ENCODE measurements around the gene VEGFB. TPM values are rescaled to one million over a fixed set of nuclear protein-coding genes. Genes with fewer than 3 reads are reported as not detected.
"Not testable (repeated sequence)": the region's sequence is repeated elsewhere in the genome, so short reads cannot be mapped to it uniquely, and the experiment has no call there.

VEGFB gene
- total RNA-seq, 1 donor from 2014 or later = 20.4 TPM

DNA sequence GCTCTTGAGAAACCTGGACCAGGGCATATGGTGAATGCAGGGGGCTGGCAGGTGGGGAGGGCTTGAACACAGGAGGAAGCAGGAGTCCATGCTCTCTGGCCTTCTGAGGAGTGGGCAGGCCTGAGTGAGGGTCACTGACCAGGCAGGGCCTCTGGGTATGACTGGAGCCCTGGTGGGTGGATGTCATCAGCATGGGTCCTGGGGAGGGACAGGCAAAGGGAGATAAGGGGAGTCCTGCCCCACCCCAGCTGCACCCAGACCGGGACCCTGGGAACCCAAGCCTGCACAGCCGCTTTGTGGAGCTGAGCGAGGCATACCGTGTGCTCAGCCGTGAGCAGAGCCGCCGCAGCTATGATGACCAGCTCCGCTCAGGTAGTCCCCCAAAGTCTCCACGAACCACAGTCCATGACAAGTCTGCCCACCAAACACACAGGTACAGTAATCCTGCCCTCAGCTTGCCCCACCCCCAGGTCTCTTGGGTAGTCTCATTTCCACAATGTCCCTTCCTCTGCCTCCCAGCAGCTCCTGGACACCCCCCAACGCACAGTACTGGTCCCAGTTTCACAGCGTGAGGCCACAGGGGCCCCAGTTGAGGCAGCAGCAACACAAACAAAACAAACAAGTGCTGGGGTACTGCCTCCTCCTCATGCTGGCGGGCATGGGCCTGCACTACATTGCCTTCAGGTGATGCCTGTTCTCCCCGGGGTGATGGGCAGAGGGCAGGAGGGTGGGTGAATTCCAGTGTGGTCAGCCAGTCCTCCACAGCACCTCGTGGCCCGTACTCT, 2.0 kb upstream of the VEGFB start:
- DNase-seq = no peak

GRCh38 chr11:64232967-64233315, 1.4 kb upstream of the VEGFB start:
- DNase-seq = no peak

DNA sequence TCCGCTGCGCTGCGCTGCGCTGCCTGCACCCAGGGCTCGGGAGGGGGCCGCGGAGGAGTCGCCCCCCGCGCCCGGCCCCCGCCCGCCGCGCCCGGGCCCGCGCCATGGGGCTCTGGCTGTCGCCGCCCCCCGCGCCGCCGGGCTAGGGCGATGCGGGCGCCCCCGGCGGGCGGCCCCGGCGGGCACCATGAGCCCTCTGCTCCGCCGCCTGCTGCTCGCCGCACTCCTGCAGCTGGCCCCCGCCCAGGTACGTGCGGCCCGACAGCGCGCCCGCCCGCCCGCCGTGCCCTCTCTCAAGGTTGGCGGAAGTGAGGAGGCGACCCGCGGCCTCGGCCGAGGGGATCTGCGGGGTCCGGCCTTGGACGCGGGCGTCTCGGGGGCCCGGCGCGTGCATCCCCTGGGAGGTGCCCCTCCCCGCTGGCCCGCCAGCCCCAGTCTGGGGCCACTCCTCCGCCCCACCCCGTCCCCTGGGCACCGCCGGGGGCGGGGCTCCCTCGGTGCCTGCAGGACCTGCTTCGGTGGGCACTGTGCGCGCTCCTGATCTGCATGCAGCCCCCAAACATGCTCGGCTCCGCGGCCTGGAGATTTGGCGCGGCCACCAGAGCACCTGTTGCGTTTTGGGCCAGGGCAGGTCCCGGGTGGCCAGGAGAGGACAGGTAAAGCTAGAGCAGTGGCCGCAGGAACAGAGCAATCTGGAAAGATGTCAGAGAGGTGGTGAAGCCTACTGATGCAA, 429 bp downstream of the VEGFB start:
- peak; percentile 34 for DNase-seq

GRCh38 chr11:64235437-64236161, 1.2 kb downstream of the VEGFB start:
- no peak for DNase-seq

GRCh38 chr11:64237484-64237951, 3.1 kb downstream of the VEGFB start:
- DNase-seq = no peak

GRCh38 chr11:64238076-64238475, 3.7 kb downstream of the VEGFB start:
- no peak for DNase-seq

DNA sequence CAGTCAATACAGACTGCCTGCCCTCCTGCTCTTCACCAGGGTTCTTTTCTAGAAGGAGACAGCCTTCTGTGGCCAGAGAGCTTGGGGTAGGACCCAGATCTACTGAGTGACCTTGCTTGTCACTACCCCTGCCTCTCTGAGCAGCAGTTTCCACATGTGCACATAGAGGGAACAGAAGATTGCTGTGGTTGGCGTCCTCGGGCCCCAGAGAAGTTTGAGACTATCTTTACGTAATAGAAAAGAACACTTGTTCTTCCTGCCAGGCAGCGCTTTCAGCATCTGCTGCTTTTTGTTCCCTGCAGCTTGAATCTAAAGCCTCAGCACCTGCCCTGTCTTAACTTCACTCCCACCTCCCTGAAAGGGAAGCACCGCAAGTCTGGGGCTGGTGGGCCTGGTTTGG, 4.6 kb downstream of the VEGFB start:
- DNase-seq = no peak

DNA sequence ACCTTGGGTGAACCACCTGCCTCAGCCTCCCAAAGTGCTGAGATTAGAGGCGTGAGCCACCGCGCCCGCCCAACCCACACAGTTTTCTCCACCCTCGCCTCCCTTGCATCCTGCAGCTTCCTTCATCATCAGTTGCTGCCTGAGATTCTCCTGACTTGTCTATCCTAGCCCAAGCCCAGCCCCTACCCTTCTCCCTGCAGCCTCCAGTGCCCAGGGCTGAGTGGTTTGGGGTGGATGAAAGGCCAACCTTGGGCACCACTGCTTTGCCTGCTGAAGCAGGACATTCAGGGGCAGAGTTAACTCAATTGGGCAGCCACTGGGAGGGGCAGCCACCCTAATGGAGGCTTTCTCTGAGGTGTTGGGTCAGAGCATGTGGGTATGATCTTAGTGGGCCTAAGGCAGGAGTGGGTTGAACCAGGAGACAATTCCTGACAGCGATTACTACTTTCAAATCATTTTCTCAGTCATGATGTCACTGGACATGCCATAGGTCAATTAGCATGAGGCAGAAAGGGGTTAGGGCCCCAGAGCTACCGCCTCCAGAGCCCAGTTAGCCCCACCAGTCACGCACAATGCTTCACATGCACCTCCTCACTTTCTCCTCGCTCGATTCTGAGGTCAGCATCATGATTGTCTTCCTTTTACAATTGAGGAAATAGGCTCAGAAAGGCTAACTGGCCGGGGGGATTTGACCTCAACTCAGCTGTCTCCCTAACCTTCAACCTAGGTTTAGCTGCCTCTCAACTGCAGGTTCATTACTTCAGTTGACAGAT, 5.5 kb downstream of the VEGFB start:
- DNase-seq = no peak

DNA sequence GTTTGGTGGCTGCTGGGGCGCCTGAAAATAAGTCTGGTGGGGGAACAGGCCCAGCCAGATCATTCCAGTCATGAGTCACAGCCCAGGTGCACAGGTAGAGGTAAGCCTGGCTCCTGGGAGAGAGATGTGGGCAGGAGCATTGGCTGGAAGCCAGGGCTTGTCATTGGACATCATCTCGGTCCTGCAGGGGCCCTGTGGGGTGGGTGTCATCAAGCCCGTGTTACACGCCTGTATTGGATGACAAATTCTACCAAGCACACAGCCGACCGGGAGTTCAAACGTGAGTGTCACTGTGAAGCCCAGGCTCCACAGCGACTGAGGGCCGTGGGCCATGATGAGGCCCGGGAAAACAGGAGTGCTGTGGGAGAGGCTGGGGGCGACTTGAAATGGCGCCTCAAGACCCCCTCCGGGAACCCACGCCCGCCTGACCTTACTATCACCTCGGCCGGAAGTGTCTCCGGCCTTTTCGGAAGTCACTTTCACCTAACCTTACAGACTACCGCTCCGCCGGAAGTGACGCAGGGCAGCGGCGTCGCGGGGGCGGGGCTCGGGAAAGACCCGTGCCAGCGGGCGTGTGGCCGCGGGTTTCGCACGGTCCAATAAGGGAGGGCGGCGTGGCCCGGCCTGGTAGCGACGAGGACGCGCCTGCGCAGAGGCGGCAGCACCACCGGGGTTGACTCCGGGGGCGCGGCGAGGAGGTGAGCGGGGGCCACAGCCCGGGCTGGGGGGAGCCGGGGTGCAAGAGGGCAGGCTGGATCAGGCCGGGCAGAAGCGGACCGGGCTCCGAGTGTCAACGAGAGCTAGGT, 6.3 kb downstream of the VEGFB start, which contains the start of gene FKBP2:
Gene FKBP2, plus strand, starts transcription at position 661 of the 806 bp plus-strand sequence. CDS start 1,293 bp downstream, outside the sequence.
- peak; percentile 98 for DNase-seq

DNA sequence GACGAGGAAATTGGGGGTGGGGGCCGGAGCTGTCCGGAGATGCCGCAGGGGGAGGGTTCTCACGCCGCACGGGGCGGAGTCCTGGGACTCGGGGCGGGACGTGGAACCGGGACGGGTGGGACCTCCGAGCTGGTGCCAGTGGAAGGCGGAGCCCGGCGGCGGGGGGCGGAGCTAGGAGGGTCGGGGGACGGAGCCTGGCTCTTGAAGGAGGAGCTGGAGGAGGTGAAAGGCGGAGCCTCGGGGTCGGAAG, 6.8 kb downstream of the VEGFB start:
- DNase-seq = peak; percentile 100

DNA sequence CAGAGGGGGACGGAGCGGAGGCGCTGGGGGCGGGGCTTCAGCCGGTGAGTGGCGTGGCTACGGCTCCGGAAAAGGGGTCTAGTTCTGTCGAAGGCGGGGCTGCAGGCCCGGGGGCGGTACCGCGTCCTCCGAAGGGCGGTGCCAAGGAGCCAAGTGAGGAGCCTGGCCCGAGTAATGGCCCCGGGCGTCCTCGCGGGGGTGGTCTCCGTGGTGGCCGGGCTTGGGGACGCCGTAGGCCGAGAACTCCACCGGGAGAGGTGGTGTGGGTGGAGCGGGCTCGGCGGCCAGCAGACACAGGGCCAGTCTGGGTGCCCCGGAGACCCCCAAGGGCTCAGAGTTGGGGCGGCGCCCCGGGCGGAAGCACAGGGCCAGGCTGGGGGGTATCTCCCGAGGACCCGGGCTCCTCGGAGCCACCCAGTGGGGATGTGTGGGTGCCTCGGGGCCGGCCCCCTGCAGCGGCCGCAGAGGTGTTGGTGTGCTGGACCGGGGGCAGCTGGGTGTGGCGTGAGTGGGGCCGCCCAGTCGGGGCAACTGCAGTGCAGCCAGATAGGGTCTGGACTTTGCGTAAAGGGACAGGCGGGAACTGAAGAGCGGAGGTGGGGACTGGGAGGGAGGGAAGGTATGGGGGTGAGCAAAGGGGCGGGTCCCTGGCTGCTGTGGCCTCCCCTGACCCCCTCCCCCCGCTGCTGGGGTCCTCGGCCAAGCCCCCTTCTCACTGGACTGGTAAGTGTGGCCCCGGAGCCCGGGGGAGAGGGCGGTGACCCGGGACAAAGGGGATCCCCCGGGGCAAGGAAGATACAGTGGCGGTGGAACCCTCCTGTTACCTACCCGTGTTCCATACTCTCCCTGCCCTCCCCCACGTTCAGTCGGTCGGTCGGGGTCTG, 7.3 kb downstream of the VEGFB start:
- peak; percentile 52 for DNase-seq

DNA sequence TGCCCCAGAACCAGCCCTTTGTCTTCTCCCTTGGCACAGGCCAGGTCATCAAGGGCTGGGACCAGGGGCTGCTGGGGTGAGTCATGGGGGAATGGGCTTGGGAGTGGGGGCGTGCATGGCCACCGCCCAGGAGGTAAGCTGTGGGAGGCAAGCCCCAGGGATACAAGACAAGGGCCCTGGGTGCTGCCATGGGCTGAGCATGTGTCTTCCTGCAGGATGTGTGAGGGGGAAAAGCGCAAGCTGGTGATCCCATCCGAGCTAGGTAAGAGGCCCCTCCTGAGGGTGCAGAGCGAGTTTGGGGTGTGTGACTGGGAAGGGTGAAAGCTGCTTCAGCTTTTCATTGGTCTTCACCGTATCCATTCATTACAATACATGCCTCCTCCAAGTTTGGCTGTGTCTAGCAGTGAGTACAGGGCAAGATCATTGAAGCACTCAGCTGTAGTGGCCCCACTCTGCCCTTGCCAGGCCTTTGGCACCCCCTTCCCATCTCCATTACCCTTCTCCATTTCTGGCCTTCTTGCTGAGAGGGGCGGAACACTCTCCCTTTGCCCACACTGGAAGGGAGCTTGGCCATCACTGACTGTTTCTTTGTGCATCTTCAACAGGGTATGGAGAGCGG, 9.0 kb downstream of the VEGFB start:
- DNase-seq = no peak

- no peak for DNase-seq
Measured at GRCh38 chr11:64244107-64244506, 9.7 kb downstream of the VEGFB start.

GRCh38 chr11:64244966-64245365, 10.6 kb downstream of the VEGFB start:
- no peak for DNase-seq

DNA sequence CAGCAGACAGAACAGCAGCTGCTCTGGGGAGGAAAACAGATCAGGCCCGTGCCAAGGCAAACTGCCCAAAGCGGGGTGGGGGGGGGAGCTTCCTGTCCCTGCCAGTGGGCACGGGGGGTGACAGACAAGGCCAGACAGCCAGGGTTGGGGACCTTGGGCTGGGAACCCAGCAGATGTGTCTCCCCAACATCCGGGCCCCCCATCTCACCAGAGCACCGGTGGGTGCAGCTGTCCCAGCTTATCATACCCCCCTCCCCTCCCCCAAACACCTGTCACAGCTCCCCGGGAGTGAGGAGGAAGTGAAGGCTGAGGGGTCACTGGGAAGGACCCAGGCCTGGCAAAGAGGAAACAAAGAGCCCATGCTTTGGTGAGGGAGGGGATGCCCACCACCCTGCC, 11.0 kb downstream of the VEGFB start:
- DNase-seq = peak; percentile 34

GRCh38 chr11:64245797-64246620, 11.6 kb downstream of the VEGFB start:
- peak; percentile 85 for DNase-seq

DNA sequence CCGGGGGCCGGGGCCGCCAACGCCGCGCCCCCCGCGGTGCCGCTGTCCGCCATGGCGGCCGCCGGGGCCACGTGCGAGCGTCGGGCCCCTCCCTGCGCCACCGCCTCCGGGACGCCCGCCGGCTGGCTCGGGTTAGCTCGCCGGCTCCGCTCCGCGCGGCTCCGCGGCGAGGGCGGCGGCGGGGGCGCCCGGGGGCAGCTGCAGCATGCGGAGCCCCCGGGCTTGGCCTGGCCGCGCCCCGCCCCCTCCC, 12.2 kb downstream of the VEGFB start:
- DNase-seq = not testable (repeated sequence)

- peak; percentile 85 for DNase-seq
Measured at GRCh38 chr11:64246871-64247728, 12.7 kb downstream of the VEGFB start, which contains the start of gene PPP1R14B. Gene PPP1R14B, minus strand, starts transcription at chr11:64246943. Its CDS starts 270 bp downstream, at chr11:64246673.
